Measurements from ENCODE around the gene HMGCS2.

The HMGCS2 gene

GRCh38 chr1:119724611-119725218 is 44.0 kb downstream of the HMGCS2 start:
- DNase-seq (ENCODE audit: low read depth): no peak
- TF ChIP-seq, protein P1, sequence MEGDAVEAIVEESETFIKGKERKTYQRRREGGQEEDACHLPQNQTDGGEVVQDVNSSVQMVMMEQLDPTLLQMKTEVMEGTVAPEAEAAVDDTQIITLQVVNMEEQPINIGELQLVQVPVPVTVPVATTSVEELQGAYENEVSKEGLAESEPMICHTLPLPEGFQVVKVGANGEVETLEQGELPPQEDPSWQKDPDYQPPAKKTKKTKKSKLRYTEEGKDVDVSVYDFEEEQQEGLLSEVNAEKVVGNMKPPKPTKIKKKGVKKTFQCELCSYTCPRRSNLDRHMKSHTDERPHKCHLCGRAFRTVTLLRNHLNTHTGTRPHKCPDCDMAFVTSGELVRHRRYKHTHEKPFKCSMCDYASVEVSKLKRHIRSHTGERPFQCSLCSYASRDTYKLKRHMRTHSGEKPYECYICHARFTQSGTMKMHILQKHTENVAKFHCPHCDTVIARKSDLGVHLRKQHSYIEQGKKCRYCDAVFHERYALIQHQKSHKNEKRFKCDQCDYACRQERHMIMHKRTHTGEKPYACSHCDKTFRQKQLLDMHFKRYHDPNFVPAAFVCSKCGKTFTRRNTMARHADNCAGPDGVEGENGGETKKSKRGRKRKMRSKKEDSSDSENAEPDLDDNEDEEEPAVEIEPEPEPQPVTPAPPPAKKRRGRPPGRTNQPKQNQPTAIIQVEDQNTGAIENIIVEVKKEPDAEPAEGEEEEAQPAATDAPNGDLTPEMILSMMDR (IDR thresholded peaks at IDR 0.05; ENCODE audit: low read depth, low read length, missing control alignments): no peak
- H3K4me3 ChIP-seq (ENCODE audit: low read depth, low read length): no peak overlapping the region

GRCh38 chr1:119721896-119722295 is 46.8 kb downstream of the HMGCS2 start:
- TF ChIP-seq, protein P1 (IDR thresholded peaks at IDR 0.05; ENCODE audit: low read depth, low read length, missing control alignments): no peak
- no peak overlapping the region for H3K4me3 ChIP-seq (ENCODE audit: low read depth, low read length)
- no peak for DNase-seq (ENCODE audit: low read depth)

- no peak for DNase-seq (ENCODE audit: low read depth)
- H3K4me3 ChIP-seq (ENCODE audit: low read depth, low read length): no peak overlapping the region
- TF ChIP-seq, protein P1 (IDR thresholded peaks at IDR 0.05; ENCODE audit: low read depth, low read length, missing control alignments): no peak
Observed at GRCh38 chr1:119720866-119721440, 47.8 kb downstream of the HMGCS2 start.

- H3K4me3 ChIP-seq (ENCODE audit: low read depth, low read length): no peak overlapping the region
- no peak for DNase-seq (ENCODE audit: low read depth)
- TF ChIP-seq, protein P1 (IDR thresholded peaks at IDR 0.05; ENCODE audit: low read depth, low read length, missing control alignments): no peak
Observed at GRCh38 chr1:119718972-119719371, 49.7 kb downstream of the HMGCS2 start.

DNA sequence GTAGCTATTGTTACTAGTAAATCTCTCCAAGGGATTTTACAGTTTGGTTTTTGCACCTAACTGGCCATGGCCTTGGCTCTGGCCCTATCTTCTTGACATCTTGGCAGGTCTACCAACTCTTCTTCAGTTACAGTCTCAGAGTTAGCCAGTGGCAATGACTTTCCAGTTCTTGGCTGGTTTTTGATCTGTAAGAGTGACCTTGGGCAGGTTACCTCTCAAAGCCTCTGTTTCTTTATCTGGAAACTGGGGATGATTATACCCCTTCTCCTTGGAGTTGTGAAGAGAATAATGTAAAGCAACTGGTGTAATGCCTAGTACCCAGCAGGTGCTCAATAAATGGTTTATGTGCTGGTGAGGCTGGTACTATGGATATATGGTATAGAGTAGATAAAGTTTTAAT is 50.3 kb downstream of the HMGCS2 start:
- H3K4me3 ChIP-seq (ENCODE audit: low read depth, low read length): no peak overlapping the region
- TF ChIP-seq, protein P1 (IDR thresholded peaks at IDR 0.05; ENCODE audit: low read depth, low read length, missing control alignments): no peak
- DNase-seq (ENCODE audit: low read depth): no peak

DNA sequence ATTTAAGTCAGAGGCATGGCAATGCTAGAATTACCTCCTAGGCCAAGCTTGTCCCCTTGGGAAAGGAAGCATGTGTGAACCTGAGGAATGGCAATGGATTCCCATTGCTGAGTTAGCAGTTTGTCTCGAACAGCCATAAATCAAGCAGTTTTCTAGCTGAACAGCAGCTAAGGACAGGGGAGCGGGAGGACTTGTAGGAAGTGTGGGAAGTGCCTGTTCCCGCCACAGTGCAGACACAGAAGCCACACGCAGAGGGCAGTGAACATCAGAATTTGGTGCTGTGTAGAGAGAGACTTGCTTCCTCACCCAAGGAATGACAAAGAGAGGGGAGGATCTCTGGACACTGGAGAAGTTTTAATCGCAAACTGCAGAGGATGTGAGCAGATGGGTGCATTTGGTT is 53.2 kb downstream of the HMGCS2 start:
- DNase-seq (ENCODE audit: low read depth): no peak
- TF ChIP-seq, protein P1 (IDR thresholded peaks at IDR 0.05; ENCODE audit: low read depth, low read length, missing control alignments): no peak
- H3K4me3 ChIP-seq (ENCODE audit: low read depth, low read length): no peak overlapping the region

DNA sequence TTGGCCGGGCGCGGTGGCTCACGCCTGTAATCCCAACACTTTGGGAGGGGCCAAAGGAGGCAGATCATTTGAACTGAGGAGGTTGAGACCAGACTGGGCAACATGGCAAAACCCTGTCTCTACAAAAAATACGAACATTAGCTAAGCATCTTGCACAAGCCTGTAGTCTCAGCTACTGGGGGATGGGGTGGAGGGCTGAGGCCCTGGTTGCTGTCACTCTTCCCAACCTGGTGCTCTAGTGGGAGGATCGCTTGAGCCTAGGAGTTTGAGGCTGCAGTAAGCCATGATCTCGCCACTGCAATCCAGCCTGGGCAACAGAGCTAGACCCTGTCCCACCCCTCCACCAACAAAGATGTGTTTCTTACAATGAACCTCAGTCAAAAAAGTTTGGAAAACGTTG is 54.1 kb downstream of the HMGCS2 start:
- no peak for DNase-seq (ENCODE audit: low read depth)
- TF ChIP-seq, protein P1 (IDR thresholded peaks at IDR 0.05; ENCODE audit: low read depth, low read length, missing control alignments): no peak
- no peak overlapping the region for H3K4me3 ChIP-seq (ENCODE audit: low read depth, low read length)
